ENCODE results near the gene MANSC1. TPM values are rescaled to one million over a fixed set of nuclear protein-coding genes. Genes with fewer than 3 reads are reported as not detected.

The MANSC1 gene
- 2.6 and 4.2 TPM in 2 replicates for total RNA-seq

DNA sequence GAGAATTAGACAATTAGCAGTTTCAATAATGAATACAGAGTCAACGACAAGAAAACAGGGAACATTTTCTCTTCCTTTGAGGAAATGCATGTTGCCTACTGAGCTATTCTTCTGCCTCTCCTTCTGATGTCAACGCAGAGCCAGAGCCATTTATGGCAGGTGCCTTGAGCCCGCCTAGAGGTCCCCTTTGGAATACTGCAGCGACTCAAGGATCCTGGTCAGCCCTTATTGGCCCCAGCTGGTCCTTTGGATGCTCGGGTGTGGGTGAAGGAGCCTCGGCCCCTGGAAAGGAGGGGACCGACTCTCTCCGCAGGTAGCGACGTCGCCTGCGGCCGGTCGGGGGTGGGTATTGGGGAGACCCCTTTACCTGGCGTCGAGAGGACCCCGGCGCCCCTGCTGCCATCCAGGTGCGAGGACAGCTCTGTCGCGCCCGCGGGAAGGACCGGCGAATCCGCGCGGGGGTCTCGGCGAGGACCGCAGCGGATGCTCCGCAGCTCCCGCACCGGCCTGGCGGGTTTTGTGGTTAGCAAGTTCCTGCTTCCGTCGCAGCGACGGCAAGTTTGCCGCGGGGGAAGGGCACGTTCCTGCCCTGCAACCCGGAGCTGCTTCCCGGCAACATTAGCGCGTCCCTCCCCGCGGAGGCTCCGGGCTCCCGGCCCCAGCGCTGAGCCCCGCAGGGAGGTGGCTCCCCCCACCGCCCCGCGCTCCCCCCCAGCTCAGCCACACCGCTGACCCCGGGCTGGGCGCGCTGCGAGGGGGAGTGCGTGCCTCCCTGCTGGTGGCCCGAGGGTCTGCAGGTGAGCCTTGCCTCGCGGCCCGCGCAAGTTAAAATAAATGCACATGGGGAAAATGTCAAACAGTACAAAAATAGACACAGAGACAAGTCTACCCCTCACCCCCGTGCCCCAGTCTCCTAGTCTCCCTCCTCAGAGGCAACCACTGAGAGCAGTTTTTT lies at the start of gene MANSC1:
TSS of gene MANSC1 (minus strand) at position 532 of the 955 bp plus-strand sequence. CDS start 6,928 bp downstream, outside the sequence.

DNA sequence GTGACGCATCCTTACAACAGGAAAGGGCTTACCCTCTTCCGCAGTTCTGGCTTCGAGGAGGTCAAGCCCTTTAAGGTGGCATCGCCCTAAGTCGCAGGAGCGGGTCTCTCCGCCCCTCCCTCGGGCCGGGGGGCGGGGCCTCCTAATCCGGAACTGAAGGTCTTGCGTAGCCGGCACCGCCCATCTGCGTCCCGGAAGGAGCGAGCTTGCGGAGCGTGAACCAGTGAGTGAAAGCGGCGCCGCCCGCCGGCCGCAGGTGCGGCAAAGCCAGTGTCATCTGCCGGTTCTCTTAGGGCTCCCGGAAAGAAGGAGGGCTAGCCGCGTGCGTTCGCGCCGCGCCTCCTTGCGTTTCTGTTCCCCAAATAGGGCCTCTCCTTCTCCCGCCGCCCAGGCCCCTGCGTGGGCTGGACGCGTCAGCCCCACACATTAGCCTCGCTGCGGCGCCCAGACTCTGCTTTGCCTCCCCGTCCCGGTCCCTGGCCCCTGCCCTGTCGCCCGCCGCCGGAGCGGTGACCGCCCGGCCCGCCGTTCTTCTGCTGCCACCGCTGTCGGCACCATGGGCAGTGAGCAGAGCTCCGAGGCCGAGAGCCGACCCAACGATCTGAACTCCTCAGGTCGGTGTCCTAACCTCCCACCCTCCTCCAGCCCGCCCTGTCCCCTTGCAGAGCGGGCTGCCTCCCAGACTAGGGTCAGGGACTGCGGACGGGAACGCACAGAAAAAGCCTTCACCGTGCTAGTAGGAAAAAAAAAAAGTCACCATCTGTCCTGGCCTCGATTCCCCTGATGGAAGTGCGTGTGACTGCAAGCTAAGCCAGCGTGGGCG lies 7.1 kb upstream of the MANSC1 start, which contains the start of gene BORCS5:
TSS of gene BORCS5 (plus strand) at position 183 of the 823 bp plus-strand sequence. CDS start at position 557, 374 bp downstream.

Other genes starting within 250 kb of the MANSC1 start
- gene LRP6, start 83.2 kb downstream of the MANSC1 start, total RNA-seq, result 22.3 and 25.7 TPM in 2 replicates
- gene BORCS5, start 6.8 kb upstream of the MANSC1 start, total RNA-seq, result 8.2 and 17.1 TPM in 2 replicates
- 9.1 and 18.4 TPM in 2 replicates for gene DUSP16, start 212.6 kb upstream of the MANSC1 start, total RNA-seq